ACHN (cell line): ENCODE data around the gene TNP2.
"Not testable (repeated sequence)": the region's sequence is repeated elsewhere in the genome, so short reads cannot be mapped to it uniquely, and the experiment has no call there.

ENCODE experiments used
- DNase-seq: peaks from one replicate; pipeline ENCODE4 v3.0.0-alpha.2; 2015
- in situ Hi-C: cut with HindIII; loops from 2 replicates; pipeline ENCODE4 v1.10.0; 2017; ENCODE audit warnings: low sequenced_read_pairs, low pct_ligation_motif_present, low pct_unique_long_range_greater_than_20kb

Gene TNP2

DNA sequence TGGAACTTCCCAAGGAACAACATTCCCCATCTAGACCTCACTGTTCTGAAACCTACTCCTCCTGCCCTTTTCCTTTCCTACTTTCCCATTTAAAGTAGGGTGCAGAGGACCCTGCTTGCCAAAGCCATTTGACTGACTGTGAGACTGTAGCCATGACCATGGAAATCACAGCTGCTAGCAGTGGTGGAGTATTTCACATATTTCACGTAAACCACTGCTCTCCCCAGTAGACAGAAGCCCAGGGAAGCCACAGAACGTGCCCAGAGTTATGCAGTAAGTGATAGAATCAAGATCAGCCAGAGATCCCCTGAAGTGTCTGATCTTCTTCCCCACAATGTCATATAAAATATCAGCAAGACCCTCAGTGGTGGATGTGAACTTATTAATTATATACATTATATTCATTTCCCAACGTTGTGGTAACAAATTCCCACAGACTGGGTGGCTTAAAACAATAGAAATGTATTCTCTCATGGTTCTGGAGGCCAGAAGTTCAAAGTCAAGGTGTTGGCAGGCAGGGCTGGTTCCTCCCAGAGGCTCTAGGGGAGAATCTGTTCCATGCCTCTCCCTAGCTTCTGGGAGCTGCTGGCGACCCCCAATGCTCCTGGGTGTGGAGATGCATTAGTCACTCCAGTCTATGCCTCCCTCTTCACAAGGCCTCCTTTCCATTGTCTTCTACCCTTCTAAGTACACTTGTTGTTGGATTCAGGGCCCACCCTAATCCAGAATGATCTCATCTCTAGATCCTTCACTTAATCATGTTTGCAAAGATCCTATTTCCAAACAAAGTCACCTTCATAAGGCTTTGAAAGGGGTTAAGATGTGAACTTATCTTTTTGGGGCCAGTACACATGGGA lies 32.7 kb upstream of the TNP2 start:
- in situ Hi-C loops: no loop called here
- no peak for DNase-seq

GRCh38 chr16:11300560-11300892 lies 31.4 kb upstream of the TNP2 start:
- in situ Hi-C loops: no loop called here
- DNase-seq: no peak

- in situ Hi-C loops: no loop called here
- no peak for DNase-seq
Measured at GRCh38 chr16:11299865-11300559, 30.9 kb upstream of the TNP2 start.

- DNase-seq, in situ Hi-C loops: not testable (repeated sequence)
Measured at GRCh38 chr16:11298950-11299547, 29.9 kb upstream of the TNP2 start.

DNA sequence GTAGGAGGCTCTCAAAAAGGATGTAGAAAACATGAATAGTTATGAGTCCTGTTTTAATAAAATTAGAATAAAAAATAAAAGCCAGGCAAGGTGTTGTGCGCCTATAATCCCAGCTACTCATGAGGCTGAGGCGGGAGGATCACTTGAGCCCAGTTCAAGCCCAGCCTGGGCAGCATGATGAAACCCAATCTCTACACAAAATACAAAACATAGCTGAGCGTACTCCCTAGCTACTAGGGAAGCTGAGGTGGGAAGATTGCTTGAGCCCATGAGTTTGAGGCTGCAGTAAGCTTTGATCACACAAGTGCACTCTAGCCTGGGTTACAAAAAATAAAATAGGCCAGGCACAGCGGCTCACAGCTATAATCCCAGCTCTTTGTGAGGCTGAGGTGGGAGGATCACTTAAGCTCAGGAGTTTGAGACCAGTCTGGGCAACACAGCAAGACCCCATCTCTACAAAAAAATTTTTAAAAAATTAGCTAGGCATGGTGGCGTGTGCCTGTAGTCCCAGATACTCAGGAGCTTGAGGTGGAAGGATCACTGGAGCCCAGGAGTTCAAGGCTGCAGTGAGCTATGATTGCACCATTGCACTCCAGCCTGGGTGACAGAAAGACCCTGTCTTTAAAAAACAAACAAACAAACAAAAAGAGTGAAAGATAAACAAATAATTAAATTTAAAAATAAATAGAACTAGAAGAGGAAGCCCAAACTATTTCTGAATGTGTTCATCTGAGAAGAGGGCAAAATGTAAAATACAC lies 29.2 kb upstream of the TNP2 start:
- in situ Hi-C loops: no loop called here
- no peak for DNase-seq

DNA sequence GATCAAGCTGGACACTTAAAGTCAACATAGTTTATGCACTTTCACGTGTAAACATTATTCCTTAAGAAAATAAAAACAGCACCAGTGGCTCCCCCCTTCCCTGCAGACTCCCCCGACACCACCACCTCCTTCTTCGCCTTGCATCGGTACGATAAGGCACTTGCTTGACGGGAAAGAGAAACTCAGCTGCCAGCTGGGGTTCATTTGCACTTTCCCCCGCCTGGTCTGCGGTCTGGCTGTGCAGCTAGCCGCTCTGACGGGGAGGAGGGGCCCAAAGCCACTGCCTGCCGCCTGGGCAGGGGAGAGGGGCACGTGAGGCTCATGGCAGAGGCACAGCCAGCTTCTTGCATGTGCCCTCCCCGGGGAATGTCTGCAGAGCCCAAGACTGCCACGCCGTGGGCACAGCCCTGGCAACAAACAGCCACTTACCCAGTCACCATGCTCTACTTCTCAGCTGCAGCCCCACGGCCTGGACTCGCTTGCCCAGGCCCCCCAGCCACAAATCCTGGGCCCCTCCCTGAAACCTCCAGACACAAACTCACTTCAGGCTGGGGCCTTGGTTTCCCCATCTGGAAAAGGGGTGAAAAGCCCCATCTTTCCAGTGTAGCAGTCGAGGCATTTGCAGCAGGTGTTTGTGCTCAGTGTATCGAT lies 28.5 kb upstream of the TNP2 start:
- in situ Hi-C loops: no loop called here
- DNase-seq: peak; percentile 87

GRCh38 chr16:11296706-11297491 lies 27.8 kb upstream of the TNP2 start:
- in situ Hi-C loops: no loop called here
- DNase-seq: no peak

GRCh38 chr16:11296351-11296705 lies 27.2 kb upstream of the TNP2 start:
- no peak for DNase-seq
- in situ Hi-C loops: no loop called here

- no peak for DNase-seq
- in situ Hi-C loops: no loop called here
Measured at GRCh38 chr16:11295672-11296071, 26.5 kb upstream of the TNP2 start.

- in situ Hi-C loops: no loop called here
- DNase-seq: no peak
Measured at GRCh38 chr16:11292076-11292748, 23.1 kb upstream of the TNP2 start.

DNA sequence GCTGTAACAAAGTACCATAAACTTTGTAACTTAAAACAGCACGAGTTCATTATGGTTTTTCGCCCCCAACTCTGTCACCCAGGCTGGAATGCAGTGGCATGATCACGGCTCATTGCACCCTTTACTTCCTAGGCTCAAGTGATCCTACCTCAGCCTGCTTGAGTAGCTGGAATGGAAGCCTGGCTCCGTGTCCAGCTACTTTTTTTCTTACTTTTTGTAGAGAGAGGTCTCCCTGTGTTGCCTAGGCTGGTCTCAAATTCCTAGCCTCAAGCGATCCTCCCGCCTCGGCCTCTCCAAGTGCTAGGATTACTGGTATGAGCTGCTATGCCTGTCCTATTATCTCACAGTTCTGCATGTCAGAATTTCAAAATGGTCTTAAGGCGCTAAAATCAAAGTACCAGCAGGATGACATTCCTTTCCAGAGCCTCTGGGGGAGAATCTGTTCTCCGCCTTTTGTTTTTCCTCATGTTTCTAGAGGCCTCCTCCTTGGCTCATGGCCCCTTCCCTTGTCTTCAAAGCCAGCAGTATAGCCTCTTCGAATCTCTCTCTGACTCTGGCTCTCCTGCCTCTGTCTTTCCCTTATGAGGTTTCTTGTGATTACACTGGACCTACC lies 22.1 kb upstream of the TNP2 start:
- DNase-seq: no peak
- in situ Hi-C loops: no loop called here

- no peak for DNase-seq
- in situ Hi-C loops: no loop called here
Measured at GRCh38 chr16:11290102-11290893, 21.2 kb upstream of the TNP2 start.

DNA sequence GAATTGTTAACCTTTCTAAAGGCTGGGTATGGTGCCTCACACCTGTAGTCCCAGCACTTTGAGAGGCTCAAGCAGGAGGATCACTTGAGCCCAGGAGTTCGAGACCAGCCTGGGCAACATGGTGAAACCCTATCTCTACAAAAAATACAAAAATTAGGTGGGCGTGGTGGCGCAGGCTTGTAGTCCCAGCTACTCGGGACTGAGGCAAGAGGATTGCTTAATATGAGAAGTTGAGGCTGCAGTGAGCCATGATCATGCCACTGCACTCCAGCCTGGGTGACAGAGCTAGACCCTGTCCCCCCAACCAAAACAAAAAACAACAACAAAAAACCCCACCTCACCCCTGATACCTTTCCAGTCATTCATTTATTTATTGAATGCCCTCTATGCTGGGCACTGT lies 20.6 kb upstream of the TNP2 start:
- in situ Hi-C loops, DNase-seq: not testable (repeated sequence)

DNA sequence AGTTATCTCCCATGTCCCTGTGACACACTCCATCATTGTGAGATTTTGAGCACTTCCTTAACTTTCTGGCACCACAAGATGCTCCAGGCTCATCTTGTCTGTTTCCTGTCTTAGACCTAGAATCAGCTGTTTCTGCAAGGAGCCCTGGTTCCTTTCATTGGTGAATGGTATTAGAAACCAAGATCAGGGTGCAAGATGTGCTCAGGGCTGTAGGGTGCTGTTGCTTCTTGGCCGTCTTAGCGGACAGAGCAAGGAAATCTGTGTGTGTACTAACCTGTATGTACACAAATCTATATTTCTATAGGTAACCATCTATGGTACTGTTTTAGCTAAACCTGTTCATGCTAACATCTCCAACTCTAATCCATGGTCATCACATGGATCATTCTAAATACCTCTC lies 20.1 kb upstream of the TNP2 start:
- in situ Hi-C loops: no loop called here
- no peak for DNase-seq

DNA sequence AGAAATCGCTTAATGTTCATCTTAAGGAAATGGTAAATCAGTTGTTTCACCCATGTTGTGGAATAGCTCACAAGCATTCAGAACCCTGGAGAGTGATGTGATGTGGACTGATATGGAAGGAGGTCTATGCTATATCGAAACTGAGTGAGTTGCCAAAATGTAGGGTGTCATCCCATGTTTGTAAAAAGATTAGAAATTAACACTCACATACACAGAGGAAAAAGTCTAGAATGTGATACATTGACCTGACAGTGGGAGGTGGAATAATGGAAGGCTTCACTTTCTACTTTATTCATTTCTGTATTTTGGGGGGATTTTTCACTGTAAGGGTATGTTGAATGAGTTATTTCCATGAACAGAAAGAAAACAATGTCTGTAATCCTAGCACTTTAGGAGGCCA lies 16.7 kb upstream of the TNP2 start:
- in situ Hi-C loops: no loop called here

DNA sequence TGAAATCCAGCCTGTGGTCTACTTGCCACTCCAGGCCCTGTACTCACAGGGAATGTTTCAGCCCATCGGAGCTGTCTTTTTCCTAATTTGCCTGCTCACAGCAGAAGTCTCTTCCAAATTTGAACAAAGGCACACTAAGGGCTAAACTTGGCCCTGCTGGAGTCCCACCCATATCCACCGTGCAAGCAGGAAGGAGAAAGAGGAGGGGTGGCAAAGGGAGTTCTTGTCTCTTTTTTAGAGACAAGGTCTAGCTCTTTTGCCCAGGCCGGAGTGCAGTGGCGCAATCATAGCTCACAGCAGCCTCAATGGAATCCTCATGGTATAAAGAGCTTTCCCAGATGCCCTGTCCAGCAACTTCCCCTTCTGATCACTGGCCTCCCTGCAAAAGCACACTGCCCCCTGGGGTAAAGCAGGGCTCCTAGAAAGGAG lies 14.7 kb upstream of the TNP2 start:
- in situ Hi-C loops: no loop called here
- DNase-seq: peak; percentile 10

More for the DNA sequence above, 16.7 kb upstream of the TNP2 start:
- no peak for DNase-seq
